Fibroblast of lung (primary cell): ENCODE data around the gene FBLN2.

ENCODE experiments used
- CTCF ChIP-seq, 2 donors: IDR thresholded peaks in 1 of 2; conservative IDR thresholded peaks in 1 of 2; 1 replicate in 1 of 2; 2 replicates in 1 of 2; pipeline ENCODE4 v1.5.1; 2011 to 2012; ENCODE audit warnings: low read length in 2 of 2, control low read depth in 1 of 2, inconsistent platforms in 1 of 2, low read depth in 1 of 2, mild to moderate bottlenecking in 1 of 2
- EZH2 ChIP-seq: IDR thresholded peaks from 2 replicates; pipeline ENCODE4 v1.5.1; 2012; ENCODE audit warnings: low read length, control low read depth, mild to moderate bottlenecking; ENCODE audit errors: missing control alignments

- TF ChIP-seq CTCF (conservative IDR thresholded peaks at IDR 0.05 in 1 of 2, IDR thresholded peaks at IDR 0.05 in 1 of 2; ENCODE audit: low read depth in 1 of 2, low read length in 2 of 2) (no peak), EZH2 (no peak)
Measured at GRCh38 chr3:13572926-13573623, 24.1 kb downstream of the FBLN2 start.
